Measurements from ENCODE around the gene TJAP1.

GRCh38 chr6:43544461-43544860, 67.1 kb downstream of the TJAP1 start:
- TF ChIP-seq CTCF (optimal IDR thresholded peaks at IDR 0.05 in 1 of 3, IDR thresholded peaks at IDR 0.05 in 1 of 3, conservative IDR thresholded peaks at IDR 0.05 in 1 of 3; ENCODE audit: extremely low read depth in 1 of 3, insufficient read depth in 2 of 3, low read length in 3 of 3) = no peak
- TF ChIP-seq EZH2 (IDR thresholded peaks at IDR 0.05; ENCODE audit: low read length) = no peak

Measured in keratinocyte (primary cell).